B cell (primary cell): ENCODE results near the gene S1PR2. TPM values are rescaled to one million over a fixed set of nuclear protein-coding genes. Genes with fewer than 3 reads are reported as not detected.

Experiments used
- ATAC-seq: fragments of 200-7000 bp; cut with Tn5 transposase; one replicate; pipeline ENCODE4 v1.10.0; 2021; ENCODE audit warnings: low read depth, mild to moderate bottlenecking, moderate number of reproducible peaks, moderate library complexity
- CTCF ChIA-PET: fragments of 350-600 bp; sonication (Branson Sonifier 250); formaldehyde crosslinking; loops from one replicate; lab custom pipeline; 2021; ENCODE audit warnings: antibody characterized with exemption, inconsistent platforms; lab: Charles Lee
- POLR2A ChIA-PET: fragments of 350-600 bp; sonication (Branson Sonifier 250); formaldehyde crosslinking; loops from one replicate; lab custom pipeline; 2021; ENCODE audit warnings: antibody characterized with exemption; lab: Charles Lee
- DNase-seq: peaks from one replicate; pipeline ENCODE4 v3.0.0; 2013
- H2AFZ ChIP-seq: 2 replicates; pipeline ENCODE4 v1.6.1; 2012; ENCODE audit warnings: mild to moderate bottlenecking, low read depth, low read length; ENCODE audit not compliant: insufficient read depth, poor library complexity, severe bottlenecking
- H3K27ac ChIP-seq, 2 donors: 1 replicate in 1 of 2; 2 replicates in 1 of 2; pipeline ENCODE4 v1.5.1; 2012 to 2013; ENCODE audit warnings: low read length in 2 of 2, mild to moderate bottlenecking in 2 of 2, moderate library complexity in 1 of 2
- H3K27me3 ChIP-seq, 4 experiments: fragments of 200-600 bp in 1 of 4; sonication (generic) in 1 of 4; replicated peaks in 1 of 4; 1 replicate in 2 of 4; 2 replicates in 2 of 4; pipeline versions ENCODE4 v1.6.1 to v1.7.0; 2013 to 2016; ENCODE audit warnings: low read length in 3 of 4, mild to moderate bottlenecking in 2 of 4, mixed read lengths in 1 of 4, moderate library complexity in 1 of 4; ENCODE audit not compliant: insufficient read depth in 4 of 4, control insufficient read depth in 3 of 4; ENCODE audit errors: control extremely low read depth in 1 of 4
- H3K36me3 ChIP-seq, 2 experiments: replicated peaks in 1 of 2; 1 replicate in 1 of 2; 2 replicates in 1 of 2; pipeline versions ENCODE4 v1.6.1 to v1.7.1; 2013; ENCODE audit warnings: low read length in 1 of 2; ENCODE audit not compliant: insufficient read depth in 2 of 2, control insufficient read depth in 1 of 2; ENCODE audit errors: control extremely low read depth in 1 of 2, extremely low read depth in 1 of 2
- H3K4me1 ChIP-seq, 2 donors: fragments of 200-600 bp in 1 of 2; sonication (generic) in 1 of 2; 1 replicate in 1 of 2; 2 replicates in 1 of 2; pipeline versions ENCODE4 v1.5.1 to v1.6.1; 2013 to 2017; ENCODE audit warnings: low read length in 2 of 2; ENCODE audit not compliant: control insufficient read depth in 2 of 2, insufficient read depth in 2 of 2
- H3K4me2 ChIP-seq: replicated peaks from 2 replicates; pipeline ENCODE3; 2012; ENCODE audit warnings: mild to moderate bottlenecking, low read depth, low read length; ENCODE audit not compliant: poor library complexity, severe bottlenecking
- H3K4me3 ChIP-seq, 5 experiments: fragments of 200-600 bp in 1 of 5; sonication (generic) in 1 of 5; 1 replicate in 3 of 5; 2 replicates in 2 of 5; pipeline versions ENCODE4 v1.5.1 to v1.7.0; 2011 to 2016; ENCODE audit warnings: low read length in 4 of 5, mild to moderate bottlenecking in 4 of 5, low read depth in 2 of 5, control low read depth in 1 of 5, moderate library complexity in 1 of 5; ENCODE audit not compliant: insufficient read depth in 1 of 5; ENCODE audit errors: control extremely low read depth in 1 of 5, extremely low read depth in 1 of 5
- H3K79me2 ChIP-seq: fragments of 200-600 bp; sonication (generic); one replicate; pipeline ENCODE4 v1.6.0; 2016; ENCODE audit warnings: low read length; ENCODE audit not compliant: control insufficient read depth, insufficient read depth
- H3K9ac ChIP-seq: fragments of 200-600 bp; sonication (generic); 2 replicates; pipeline ENCODE4 v1.6.1; 2017; ENCODE audit warnings: mild to moderate bottlenecking, low read length, moderate library complexity
- H3K9me3 ChIP-seq, 3 donors: one replicate each; pipeline versions ENCODE4 v1.6.1 to v1.7.1; 2013; ENCODE audit warnings: low read length in 2 of 3; ENCODE audit not compliant: control insufficient read depth in 2 of 3, insufficient read depth in 1 of 3; ENCODE audit errors: control extremely low read depth in 1 of 3
- H4K20me1 ChIP-seq: 2 replicates; pipeline ENCODE4 v1.6.0; 2012; ENCODE audit warnings: mild to moderate bottlenecking, low read length; ENCODE audit not compliant: insufficient read depth, control insufficient read depth, poor library complexity, severe bottlenecking
- H3K27ac Mint-ChIP-seq: one replicate; pipeline ENCODE4 v1.8.0; 2021; ENCODE audit warnings: mixed read lengths
- H3K27me3 Mint-ChIP-seq: one replicate; pipeline ENCODE4 v1.8.0; 2021; ENCODE audit warnings: mixed read lengths
- H3K4me1 Mint-ChIP-seq: one replicate; pipeline ENCODE4 v1.8.0; 2021; ENCODE audit warnings: mixed read lengths
- H3K4me3 Mint-ChIP-seq: one replicate; pipeline ENCODE4 v1.8.0; 2021; ENCODE audit warnings: mixed read lengths
- H3K9me3 Mint-ChIP-seq: one replicate; pipeline ENCODE4 v1.8.0; 2022; ENCODE audit warnings: mixed read lengths; ENCODE audit not compliant: insufficient read depth
- CTCF ChIP-seq: fragments of 200-600 bp; IDR thresholded peaks from one replicate; pipeline ENCODE4 v1.8.0; 2022; ENCODE audit warnings: antibody characterized with exemption, mild to moderate bottlenecking
- EZH2 ChIP-seq: IDR thresholded peaks from 2 replicates; pipeline ENCODE4 v1.6.1; 2012; ENCODE audit warnings: borderline replicate concordance, low read depth, mild to moderate bottlenecking, moderate library complexity, low read length; ENCODE audit not compliant: insufficient read depth, poor library complexity, severe bottlenecking
- WGBS: methylation state at CpG from one replicate; pipeline ENCODE4 v1.1.5; 2013; ENCODE audit warnings: missing lambda C conversion rate; ENCODE audit not compliant: insufficient coverage; 5-methylcytosine and 5-hydroxymethylcytosine counted together
- intact Hi-C: fragments of 100-400 bp; cut with micrococcal nuclease; formaldehyde crosslinking; loops from one replicate; pipeline ENCODE4 v1.10.0; 2022
- polyA plus RNA-seq: library from polyadenylated mRNA; depleted of rRNA; stranded (reverse); fragments of >200 nt; gene quantifications from 2 replicates; pipeline ENCODE4 v1.2.3, GENCODE V29; 2012
- total RNA-seq, 2 donors: library from RNA; stranded (reverse); fragments of 120-200 nt in 1 of 2; gene quantifications; 1 replicate in 1 of 2; 2 replicates in 1 of 2; pipeline versions ENCODE4 v1.2.3 to v1.2.4, GENCODE V29; 2013 to 2022

Gene S1PR2
- total and polyA plus RNA-seq, 2 donors (not counting 1 experiment from before 2014, with no cell fraction given) = 1.8 to 4.4 TPM

- H3K27ac Mint-ChIP-seq = no peak overlapping the region
- H3K4me3 Mint-ChIP-seq = no peak overlapping the region
- Histone ChIP-seq H3K9me3 (peaks cover 0 to 6% (median 0%) of the 10 kb centered on the region in 3 donors), H3K27ac (no peak overlapping the region), H4K20me1 (no peaks in the 10 kb centered on the region), H3K4me3 (no peak overlapping the region), H3K4me1 (no peaks in the 10 kb centered on the region), H3K4me2 (no peak overlapping the region), H3K79me2 (no peaks in the 10 kb centered on the region), H2AFZ (no peak overlapping the region), H3K27me3 (no peaks in the 10 kb centered on the region), H3K36me3 (no peaks in the 10 kb centered on the region), H3K9ac (no peak overlapping the region)
- ATAC-seq = no peak
- no peaks in the 10 kb centered on the region for H3K4me1 Mint-ChIP-seq
- TF ChIP-seq EZH2 (no peak), CTCF (no peak)
- CTCF ChIA-PET = interaction anchor here (0.8 kb wide), 1 partner anchor 9 kb away, joined by 3 read pairs; no protein-coding TSS in a partner anchor
- DNase-seq = no peak
- POLR2A ChIA-PET = interaction anchor here (0.7 kb wide), 1 partner anchor 418 kb away, joined by 3 read pairs; no protein-coding TSS in a partner anchor
- 93% methylated on average over 6 of the region's 6 CpGs for WGBS
- intact Hi-C loops = no loop called here
- no peaks in the 10 kb centered on the region for H3K9me3 Mint-ChIP-seq
- no peaks in the 10 kb centered on the region for H3K27me3 Mint-ChIP-seq
Observed at GRCh38 chr19:10211691-10212090, 19.4 kb downstream of the S1PR2 start.

- CTCF ChIA-PET = interaction anchor here (0.8 kb wide), 1 partner anchor 9 kb away, joined by 3 read pairs; no protein-coding TSS in a partner anchor
- no peak for TF ChIP-seq CTCF
- TF ChIP-seq EZH2 = no peak
- no peak overlapping the region for H3K27ac Mint-ChIP-seq
Observed at GRCh38 chr19:10211061-10211460, 20.1 kb downstream of the S1PR2 start.

More at GRCh38 chr19:10211061-10211460, 20.1 kb downstream of the S1PR2 start:
- Mint-ChIP-seq H3K9me3 (no peaks in the 10 kb centered on the region), H3K4me3 (no peak overlapping the region), H3K4me1 (no peaks in the 10 kb centered on the region), H3K27me3 (no peaks in the 10 kb centered on the region)
- intact Hi-C loops = no loop called here
- Histone ChIP-seq H3K36me3 (no peaks in the 10 kb centered on the region), H3K4me2 (no peak overlapping the region), H3K9me3 (peaks cover 0 to 8% (median 0%) of the 10 kb centered on the region in 3 donors), H3K4me3 (no peak overlapping the region), H3K9ac (no peak overlapping the region), H4K20me1 (no peaks in the 10 kb centered on the region), H2AFZ (no peak overlapping the region), H3K79me2 (no peaks in the 10 kb centered on the region), H3K4me1 (no peaks in the 10 kb centered on the region), H3K27ac (no peak overlapping the region), H3K27me3 (no peaks in the 10 kb centered on the region)
- no peak for DNase-seq
- POLR2A ChIA-PET = no interaction called here
- WGBS = 90% methylated on average over 1 of the region's 4 CpGs
- no peak for ATAC-seq
